Effector memory CD4-positive, alpha-beta T cell (primary cell): ENCODE measurements around the gene RRM1.

ENCODE experiments used
- DNase-seq, 3 donors: peaks; one replicate each; pipeline ENCODE4 v3.0.0-alpha.2; 2020
- H3K27ac ChIP-seq: 2 replicates; pipeline ENCODE4 v1.7.0; 2013; ENCODE audit warnings: mild to moderate bottlenecking, low read length, moderate library complexity; ENCODE audit not compliant: insufficient read depth, poor library complexity, severe bottlenecking
- H3K27me3 ChIP-seq: replicated peaks from 2 replicates; pipeline ENCODE4 v1.7.0; 2013; ENCODE audit warnings: mild to moderate bottlenecking, low read length; ENCODE audit not compliant: insufficient read depth, control insufficient read depth, poor library complexity, severe bottlenecking
- H3K36me3 ChIP-seq: 2 replicates; pipeline ENCODE4 v1.7.0; 2013; ENCODE audit warnings: mild to moderate bottlenecking, low read length, moderate library complexity; ENCODE audit not compliant: control insufficient read depth, insufficient read depth
- H3K4me1 ChIP-seq: 2 replicates; pipeline ENCODE4 v1.7.0; 2013; ENCODE audit warnings: low read length, mild to moderate bottlenecking; ENCODE audit not compliant: control insufficient read depth, insufficient read depth, poor library complexity, severe bottlenecking
- H3K4me3 ChIP-seq: 2 replicates; pipeline ENCODE4 v1.7.0; 2013; ENCODE audit warnings: low read length, low read depth, mild to moderate bottlenecking; ENCODE audit not compliant: insufficient read depth, poor library complexity, severe bottlenecking
- H3K9me3 ChIP-seq: 2 replicates; pipeline ENCODE4 v1.7.0; 2013; ENCODE audit warnings: mild to moderate bottlenecking, low read length, moderate library complexity; ENCODE audit not compliant: control insufficient read depth

RRM1 gene

GRCh38 chr11:4183410-4184057, 88.9 kb downstream of the RRM1 start:
- H3K27ac ChIP-seq: no peak overlapping the region
- no peaks in the 10 kb centered on the region for H3K27me3 ChIP-seq
- DNase-seq: no peak
- H3K9me3 ChIP-seq: no peaks in the 10 kb centered on the region
- no peaks in the 10 kb centered on the region for H3K36me3 ChIP-seq
- no peaks in the 10 kb centered on the region for H3K4me1 ChIP-seq
- H3K4me3 ChIP-seq: no peak overlapping the region

- DNase-seq: no peak
- Histone ChIP-seq H3K36me3 (no peaks in the 10 kb centered on the region), H3K27ac (no peak overlapping the region), H3K4me1 (no peaks in the 10 kb centered on the region), H3K4me3 (no peak overlapping the region), H3K27me3 (no peaks in the 10 kb centered on the region), H3K9me3 (no peaks in the 10 kb centered on the region)
These were observed 89.7 kb downstream of the RRM1 start for GRCh38 chr11:4184163-4184916.

GRCh38 chr11:4185561-4185960, 91.0 kb downstream of the RRM1 start:
- Histone ChIP-seq H3K36me3 (no peaks in the 10 kb centered on the region), H3K4me1 (no peaks in the 10 kb centered on the region), H3K9me3 (no peaks in the 10 kb centered on the region), H3K4me3 (no peak overlapping the region), H3K27me3 (no peaks in the 10 kb centered on the region), H3K27ac (no peak overlapping the region)
- DNase-seq: no peak

- H3K27ac ChIP-seq: no peak overlapping the region
- H3K4me3 ChIP-seq: peak overlapping the region; percentile 59
- no peaks in the 10 kb centered on the region for H3K27me3 ChIP-seq
- H3K9me3 ChIP-seq: no peaks in the 10 kb centered on the region
- no peaks in the 10 kb centered on the region for H3K36me3 ChIP-seq
- DNase-seq: no peak
- H3K4me1 ChIP-seq: no peaks in the 10 kb centered on the region
These were observed 92.0 kb downstream of the RRM1 start for GRCh38 chr11:4186464-4187054.

- H3K27ac ChIP-seq: no peak overlapping the region
- peak overlapping the region; percentile 59 for H3K4me3 ChIP-seq
- H3K27me3 ChIP-seq: no peaks in the 10 kb centered on the region
These were observed 92.7 kb downstream of the RRM1 start for GRCh38 chr11:4187055-4187988.

More at GRCh38 chr11:4187055-4187988, 92.7 kb downstream of the RRM1 start:
- H3K4me1 ChIP-seq: no peaks in the 10 kb centered on the region
- peak; percentile 53 to 67 (median 61) for DNase-seq
- H3K9me3 ChIP-seq: no peaks in the 10 kb centered on the region
- H3K36me3 ChIP-seq: no peaks in the 10 kb centered on the region
